AG10803 (cell line): Measurements from ENCODE around the gene KCNAB1.

Experiments used
- DNase-seq: peaks from one replicate; pipeline ENCODE4 v3.0.0; 2010; ENCODE audit warnings: low read depth
- H3K4me3 ChIP-seq: 2 replicates; pipeline ENCODE4 v1.5.1; 2011; ENCODE audit warnings: mild to moderate bottlenecking, low read length, control low read depth
- CTCF ChIP-seq: conservative IDR thresholded peaks from 2 replicates; pipeline ENCODE4 v1.5.1; 2011; ENCODE audit warnings: mild to moderate bottlenecking, low read length, control low read depth, inconsistent platforms

KCNAB1 gene

GRCh38 chr3:156373095-156373494 is 252.7 kb downstream of the KCNAB1 start:
- TF ChIP-seq CTCF, result no peak
- no peak overlapping the region for H3K4me3 ChIP-seq
- DNase-seq, result no peak

- no peak for TF ChIP-seq CTCF
- DNase-seq, result no peak
- H3K4me3 ChIP-seq, result no peak overlapping the region
These were observed 253.3 kb downstream of the KCNAB1 start for GRCh38 chr3:156373654-156374053.

- no peak for TF ChIP-seq CTCF
- DNase-seq, result no peak
- H3K4me3 ChIP-seq, result no peak overlapping the region
These were observed 255.8 kb downstream of the KCNAB1 start for GRCh38 chr3:156376199-156376598.

GRCh38 chr3:156377266-156377665 is 256.9 kb downstream of the KCNAB1 start:
- no peak for DNase-seq
- no peak for TF ChIP-seq CTCF
- no peak overlapping the region for H3K4me3 ChIP-seq

- DNase-seq, result no peak
- TF ChIP-seq CTCF, result no peak
These were observed 257.3 kb downstream of the KCNAB1 start for GRCh38 chr3:156377718-156378117.

GRCh38 chr3:156378871-156379270 is 258.5 kb downstream of the KCNAB1 start:
- H3K4me3 ChIP-seq, result no peak overlapping the region
- DNase-seq, result no peak

More at GRCh38 chr3:156377718-156378117, 257.3 kb downstream of the KCNAB1 start:
- H3K4me3 ChIP-seq, result no peak overlapping the region

GRCh38 chr3:156379327-156379726 is 258.9 kb downstream of the KCNAB1 start:
- no peak overlapping the region for H3K4me3 ChIP-seq
- TF ChIP-seq CTCF, result no peak
- DNase-seq, result no peak

More at GRCh38 chr3:156378871-156379270, 258.5 kb downstream of the KCNAB1 start:
- TF ChIP-seq CTCF, result no peak
